Frontal cortex (tissue), 4 donors: ENCODE measurements around the gene PCP4. TPM values are rescaled to one million over a fixed set of nuclear protein-coding genes. Genes with fewer than 3 reads are reported as not detected.

Experiments
- DNase-seq, 2 donors: peaks; one replicate each; pipeline ENCODE4 v3.0.0; 2012; ENCODE audit warnings: low spot score in 2 of 2
- FAIRE-seq: peaks from 2 replicates; lab custom pipeline; 2012; peaks lifted over from hg19 to GRCh38; lab: Jason Lieb, UNC
- total RNA-seq: library from RNA; depleted of rRNA; stranded (reverse); fragments of >200 nt; gene quantifications from one replicate; pipeline ENCODE4 v1.2.3, GENCODE V29; 2014
- donor health status: control.
- donor health status: control.
- donor health status: control.

The PCP4 gene
- total RNA-seq, 1 donor from 2014 or later, result 6.1 TPM

DNA sequence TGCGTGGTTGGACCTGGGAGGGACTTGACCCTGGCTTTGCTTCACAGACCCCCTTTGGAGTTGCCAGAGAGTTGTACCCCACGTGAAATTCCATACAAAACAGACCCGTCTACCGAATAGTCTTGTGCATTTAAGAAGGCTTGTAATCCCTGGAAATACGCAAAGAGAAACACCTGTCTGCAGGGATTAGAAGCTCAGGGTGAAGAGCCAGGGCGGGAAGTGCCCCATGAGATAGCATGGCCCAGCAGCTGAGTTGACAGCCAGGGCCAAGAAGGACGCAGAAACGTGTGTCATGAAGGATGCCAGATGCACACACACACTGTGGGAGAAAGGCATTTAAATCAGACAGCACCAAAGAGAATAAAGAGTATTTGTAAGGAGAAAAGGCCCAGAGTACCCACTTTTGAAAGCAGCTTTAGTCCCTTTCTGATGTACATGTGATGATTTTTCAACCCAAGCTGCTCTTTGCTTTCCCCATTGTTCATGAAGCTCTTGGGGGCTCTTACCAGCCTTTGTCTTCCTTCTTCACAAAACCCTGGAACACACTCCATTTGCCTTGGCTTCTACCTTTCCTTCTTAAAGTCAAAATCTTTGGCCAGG is 46.6 kb downstream of the PCP4 start:
- DNase-seq (no peak), FAIRE-seq (no peak)

DNA sequence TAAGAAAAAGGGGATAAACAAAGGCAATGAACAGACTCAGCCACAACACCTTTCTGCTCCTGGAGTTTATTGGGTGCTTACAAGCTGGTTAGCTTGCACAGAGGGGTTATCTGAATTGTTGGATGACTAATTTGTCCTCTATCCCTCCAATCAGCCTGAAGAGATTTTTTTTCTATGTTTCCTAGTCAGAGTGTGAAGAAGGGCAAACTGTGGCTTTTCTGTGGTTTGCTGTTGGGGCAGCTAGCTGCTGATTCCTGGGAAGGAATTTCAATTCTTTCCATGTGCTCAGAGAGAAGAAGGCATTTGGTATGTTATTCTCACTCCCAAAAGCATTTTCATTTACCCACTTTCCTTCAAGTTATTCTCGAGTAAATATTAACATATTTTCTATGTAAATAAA is 48.6 kb downstream of the PCP4 start:
- FAIRE-seq (no peak), DNase-seq (no peak)

- FAIRE-seq, result no peak
- no peak for DNase-seq
Observed at GRCh38 chr21:39918558-39918957, 51.3 kb downstream of the PCP4 start.

GRCh38 chr21:39923476-39923875 is 56.2 kb downstream of the PCP4 start:
- DNase-seq, result no peak
- FAIRE-seq, result no peak

- DNase-seq, result no peak
- no peak for FAIRE-seq
Observed at GRCh38 chr21:39924577-39925308, 57.5 kb downstream of the PCP4 start.

DNA sequence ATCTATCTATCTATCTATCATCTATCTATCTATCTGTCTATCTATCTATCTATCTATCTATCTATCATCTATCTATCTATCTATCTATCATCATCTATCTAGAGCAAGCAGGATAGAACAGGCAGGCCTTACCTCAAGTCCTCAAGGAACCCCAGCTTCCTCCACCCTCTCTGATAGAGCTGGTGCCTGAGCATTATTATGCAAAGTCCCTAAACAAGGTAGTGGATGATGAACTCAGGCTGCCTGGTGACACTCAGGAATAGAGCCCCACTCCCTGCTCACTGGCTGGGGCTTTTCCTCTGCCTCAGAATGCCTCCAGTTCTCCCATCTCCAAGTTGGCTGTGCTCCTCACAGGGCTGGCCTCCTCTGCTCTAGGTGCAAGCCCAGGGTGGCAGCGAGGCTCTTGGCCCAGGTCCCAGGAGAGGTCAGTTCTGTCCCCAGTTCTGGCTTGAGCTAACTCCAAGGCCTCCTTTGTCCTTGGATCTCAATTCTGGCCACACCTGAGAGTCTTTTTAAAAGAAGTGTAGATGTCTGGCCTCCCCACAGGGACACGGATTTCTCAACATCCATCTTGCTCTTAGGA is 60.2 kb downstream of the PCP4 start:
- DNase-seq (no peak), FAIRE-seq (no peak)

GRCh38 chr21:39932335-39932734 is 65.1 kb downstream of the PCP4 start:
- FAIRE-seq (no peak), DNase-seq (no peak)

GRCh38 chr21:39934895-39935294 is 67.7 kb downstream of the PCP4 start:
- no peak for DNase-seq
- FAIRE-seq, result no peak

DNA sequence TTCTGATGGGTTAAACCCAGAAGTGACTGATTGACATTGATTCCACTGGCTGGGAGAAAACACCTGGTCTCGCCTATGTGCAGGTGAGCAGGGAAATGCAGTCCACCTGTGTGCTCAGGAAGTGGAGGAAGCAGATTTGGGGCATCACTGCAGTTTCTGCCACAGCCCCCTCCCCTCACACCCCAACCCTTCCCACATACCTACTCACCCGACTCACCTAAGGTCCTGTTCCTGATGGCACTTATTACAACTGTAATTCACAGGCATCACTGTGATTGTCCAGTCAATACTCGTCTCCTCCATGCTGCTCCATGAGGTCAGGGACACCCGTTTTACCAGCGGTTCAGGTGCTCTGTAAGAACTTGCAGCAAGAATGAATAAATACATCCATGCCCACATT is 68.5 kb downstream of the PCP4 start:
- FAIRE-seq (no peak), DNase-seq (no peak)

DNA sequence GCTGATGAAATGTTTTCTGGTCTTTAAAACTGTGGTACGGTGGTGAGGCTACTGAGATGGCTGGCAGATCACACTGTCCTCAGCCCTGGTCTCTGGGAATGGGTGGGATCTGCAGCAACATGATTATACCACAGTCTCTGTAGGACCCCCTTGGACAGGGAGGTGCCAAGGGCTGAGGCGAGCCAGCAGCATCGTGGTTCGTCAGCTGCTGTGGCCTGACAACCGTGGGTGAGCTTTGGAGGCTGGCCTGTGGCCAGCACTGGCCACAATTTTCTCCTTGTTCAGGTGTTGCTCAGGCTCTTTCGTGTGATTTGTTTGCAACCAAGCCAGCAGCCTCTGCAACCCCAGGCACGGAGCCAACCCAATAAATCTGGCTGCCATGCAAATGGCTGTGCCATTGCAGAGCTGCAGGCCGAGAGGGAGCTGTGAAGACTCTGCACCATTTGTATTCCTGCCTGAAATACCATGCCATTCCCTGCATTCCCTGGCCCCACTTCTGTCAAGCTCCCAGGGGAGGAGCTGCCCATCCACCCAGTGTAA is 70.9 kb downstream of the PCP4 start:
- DNase-seq (no peak), FAIRE-seq (no peak)

DNA sequence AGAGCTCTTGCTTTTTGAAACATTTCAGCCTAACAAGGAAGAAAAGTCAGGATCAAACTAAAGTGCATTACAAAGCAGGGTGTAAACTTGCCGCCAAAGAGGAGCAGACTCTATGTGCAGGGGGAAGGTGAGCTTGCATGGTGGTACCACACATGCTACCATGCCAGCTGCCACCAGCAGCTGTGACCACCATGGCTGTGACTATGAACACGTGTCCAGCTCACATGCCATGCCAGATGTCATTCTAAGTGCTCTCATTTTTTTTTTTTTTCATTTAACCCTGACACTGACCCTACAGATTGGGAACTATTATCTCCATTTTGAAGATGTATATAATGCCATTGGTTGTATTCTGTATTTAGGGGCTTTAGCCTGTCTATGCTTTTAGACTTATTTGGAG is 79.0 kb downstream of the PCP4 start:
- FAIRE-seq, result no peak
- no peak for DNase-seq

DNA sequence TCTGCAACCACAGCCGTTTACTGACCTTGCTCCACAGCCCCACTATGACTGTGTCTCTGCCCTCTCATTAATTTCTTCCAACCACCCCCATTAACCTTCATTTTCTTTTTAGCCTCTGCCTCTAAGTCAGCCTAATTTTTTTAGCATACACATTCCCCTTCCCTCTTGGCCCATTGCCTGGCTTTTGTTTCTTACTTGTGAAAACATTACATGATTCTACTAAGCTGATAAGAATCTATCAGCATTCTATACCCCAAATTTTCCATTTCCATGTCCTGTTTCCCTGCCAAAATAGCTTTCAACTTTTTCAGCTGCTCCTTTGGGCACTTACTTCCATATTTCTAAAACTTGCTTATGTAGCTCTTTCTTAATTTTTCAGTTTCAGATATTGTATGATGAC is 79.8 kb downstream of the PCP4 start:
- DNase-seq (no peak), FAIRE-seq (no peak)

GRCh38 chr21:39951183-39952101 is 84.2 kb downstream of the PCP4 start:
- DNase-seq, result no peak
- FAIRE-seq, result no peak

DNA sequence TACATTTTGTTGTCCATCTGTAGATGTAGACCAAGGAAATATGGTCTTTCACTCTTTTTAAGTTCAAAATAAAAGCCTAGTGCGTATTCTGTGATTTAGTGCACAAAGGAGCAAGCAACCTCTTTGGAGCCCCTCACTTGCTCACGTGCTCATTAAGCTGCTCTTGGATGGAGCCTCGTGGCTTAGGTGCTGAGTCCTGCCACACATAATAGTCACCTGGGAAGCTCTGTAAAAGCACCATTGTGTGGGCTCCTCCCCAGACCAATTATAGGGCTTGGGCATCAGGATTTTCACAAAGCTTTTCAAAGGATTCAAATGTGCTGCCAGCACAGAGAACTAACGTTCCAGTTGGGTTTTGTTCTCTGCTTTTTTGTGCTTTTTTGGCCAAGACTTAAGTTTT is 85.0 kb downstream of the PCP4 start:
- DNase-seq (no peak), FAIRE-seq (no peak)

DNA sequence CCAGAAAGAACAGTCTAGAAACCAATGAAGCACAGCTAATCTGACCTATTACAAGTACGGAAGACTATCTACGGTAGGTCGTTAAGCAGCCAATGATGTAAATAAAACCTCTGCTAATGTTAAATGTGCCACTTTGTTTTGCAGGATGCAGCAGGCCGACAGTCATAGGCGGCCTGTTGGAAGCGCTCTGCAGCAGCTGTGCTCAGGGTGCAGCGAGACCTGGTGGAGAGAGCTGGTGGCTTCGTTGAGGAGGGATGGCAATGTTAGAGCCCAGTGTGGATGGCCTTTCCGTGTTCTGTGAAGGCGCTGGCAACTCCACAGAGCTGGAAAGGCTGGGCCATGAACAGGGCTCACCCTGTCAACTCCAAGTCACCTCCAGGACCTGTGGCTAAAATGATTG is 87.3 kb downstream of the PCP4 start:
- no peak for FAIRE-seq
- DNase-seq, result no peak

DNA sequence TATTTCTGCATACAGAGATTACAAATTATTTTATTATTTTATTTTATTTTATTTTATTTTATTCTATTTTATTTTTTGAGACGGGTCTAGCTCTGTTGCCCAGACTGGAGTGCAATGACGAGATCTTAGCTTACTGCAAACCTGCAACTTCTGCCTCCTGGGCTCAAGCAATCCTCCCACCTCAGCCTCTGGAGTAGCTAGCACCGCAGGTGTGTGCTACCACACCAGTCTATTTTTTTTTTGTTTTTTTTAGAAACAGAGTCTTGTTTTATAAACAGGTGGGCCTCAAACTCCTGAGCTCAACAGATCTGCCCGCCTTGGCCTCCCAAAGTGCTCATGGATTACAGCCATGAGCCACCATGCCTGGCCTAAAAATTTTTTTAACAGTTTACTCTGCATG is 88.1 kb downstream of the PCP4 start:
- FAIRE-seq, result no peak

DNA sequence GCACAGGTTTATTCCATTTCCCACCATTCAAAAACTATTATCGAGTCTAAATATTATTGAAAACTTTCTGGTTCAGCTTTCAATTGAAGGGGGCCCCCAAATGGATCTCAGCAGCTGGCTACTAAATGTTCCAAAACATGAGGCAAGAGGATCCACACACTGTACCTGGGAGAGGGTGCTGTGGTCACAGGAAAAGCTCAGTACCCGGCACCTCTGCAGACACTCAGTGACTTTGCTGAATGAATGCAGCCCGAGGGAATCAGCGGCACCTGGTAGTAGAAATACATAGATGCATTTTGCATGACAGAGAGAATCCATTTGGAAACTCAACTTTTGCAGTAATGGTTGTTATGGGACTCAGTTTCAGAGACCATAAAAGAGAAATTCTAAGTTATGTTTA is 89.3 kb downstream of the PCP4 start:
- FAIRE-seq (no peak), DNase-seq (no peak)

More for the DNA sequence above, 88.1 kb downstream of the PCP4 start:
- no peak for DNase-seq

- no peak for DNase-seq
- no peak for FAIRE-seq
Observed at GRCh38 chr21:39958731-39959130, 91.5 kb downstream of the PCP4 start.

DNA sequence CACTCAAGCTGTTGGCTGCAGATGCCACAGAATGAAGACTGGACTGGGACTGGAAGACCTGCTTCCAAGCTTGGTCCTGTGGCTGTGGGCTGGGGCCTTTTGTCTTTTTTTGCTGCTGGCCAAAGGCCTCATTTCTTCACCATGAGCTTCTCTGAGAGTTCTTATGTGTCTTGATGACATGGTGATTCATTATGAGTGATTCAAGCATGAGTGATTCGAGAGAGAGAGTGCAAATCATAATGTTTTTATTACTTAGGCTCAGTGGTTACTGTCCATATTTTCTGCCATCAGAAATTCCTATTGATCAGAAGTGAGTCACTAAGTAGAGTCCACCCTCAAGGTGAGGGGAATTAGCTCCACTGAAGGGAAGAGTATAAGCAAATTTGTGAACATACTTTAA is 94.0 kb downstream of the PCP4 start:
- DNase-seq (no peak), FAIRE-seq (no peak)

- FAIRE-seq (no peak), DNase-seq (no peak)
Observed at GRCh38 chr21:39965026-39965425, 97.8 kb downstream of the PCP4 start.
